Measurements from ENCODE around the gene ZNF473.

The ZNF473 gene

GRCh38 chr19:50025794-50026549, at the start of gene ZNF473:
Gene ZNF473 (plus strand): TSS chr19:50026005. CDS start chr19:50031083, 5,078 bp downstream.
- peak; percentile 95 for DNase-seq

- no peak for DNase-seq
These were observed 49.3 kb upstream of the ZNF473 start for GRCh38 chr19:49976496-49976895.

GRCh38 chr19:49977076-49977475, 48.7 kb upstream of the ZNF473 start:
- DNase-seq, result no peak

- DNase-seq, result no peak
These were observed 47.9 kb upstream of the ZNF473 start for GRCh38 chr19:49977881-49978280.

- DNase-seq, result no peak
These were observed 47.5 kb upstream of the ZNF473 start for GRCh38 chr19:49978324-49978723.

- no peak for DNase-seq
These were observed 43.9 kb upstream of the ZNF473 start for GRCh38 chr19:49981603-49982593.

- DNase-seq, result peak; percentile 38
These were observed 42.1 kb upstream of the ZNF473 start for GRCh38 chr19:49983645-49984229.

- DNase-seq, result no peak
These were observed 41.3 kb upstream of the ZNF473 start for GRCh38 chr19:49984491-49984890.

- DNase-seq, result no peak
These were observed 39.9 kb upstream of the ZNF473 start for GRCh38 chr19:49985871-49986270.

GRCh38 chr19:49986354-49986753, 39.5 kb upstream of the ZNF473 start:
- no peak for DNase-seq

- DNase-seq, result peak; percentile 90
These were observed 38.6 kb upstream of the ZNF473 start for GRCh38 chr19:49987159-49987698.

- DNase-seq, result no peak
These were observed 37.8 kb upstream of the ZNF473 start for GRCh38 chr19:49988007-49988406.

GRCh38 chr19:49988433-49988832, 37.4 kb upstream of the ZNF473 start:
- DNase-seq, result peak; percentile 36

GRCh38 chr19:49997709-49998108, 28.1 kb upstream of the ZNF473 start:
- no peak for DNase-seq

GRCh38 chr19:49999371-50000010, 26.3 kb upstream of the ZNF473 start:
- DNase-seq, result no peak

GRCh38 chr19:50000038-50000840, 25.6 kb upstream of the ZNF473 start:
- no peak for DNase-seq

GRCh38 chr19:50000841-50001557, 24.8 kb upstream of the ZNF473 start:
- DNase-seq, result no peak

- no peak for DNase-seq
These were observed 24.0 kb upstream of the ZNF473 start for GRCh38 chr19:50001775-50002174.

GRCh38 chr19:50002386-50002960, 23.3 kb upstream of the ZNF473 start:
- DNase-seq, result no peak

GRCh38 chr19:50003254-50003788, 22.5 kb upstream of the ZNF473 start:
- no peak for DNase-seq
